Activated T-cell treated with anti-CD3 and anti-CD28 coated beads, Interleukin-2, amount 50 U/mL, for 24 hours (primary cell): Measurements from ENCODE around the gene GLRX.
"Not testable (repeated sequence)": the region's sequence is repeated elsewhere in the genome, so short reads cannot be mapped to it uniquely, and the experiment has no call there.

Experiments used
- DNase-seq: peaks from one replicate; pipeline ENCODE4 v3.0.0-alpha.2; 2020
- H3K27ac Mint-ChIP-seq: 2 replicates; pipeline ENCODE4 v1.8.0; 2020; ENCODE audit warnings: mild to moderate bottlenecking, mixed read lengths
- H3K27me3 Mint-ChIP-seq: 2 replicates; pipeline ENCODE4 v1.8.0; 2020; ENCODE audit warnings: mixed read lengths
- H3K36me3 Mint-ChIP-seq: 2 replicates; pipeline ENCODE4 v1.8.0; 2020; ENCODE audit warnings: low read depth, mixed read lengths
- H3K4me1 Mint-ChIP-seq: 2 replicates; pipeline ENCODE4 v1.8.0; 2020; ENCODE audit warnings: low read depth, mixed read lengths
- H3K4me3 Mint-ChIP-seq: 2 replicates; pipeline ENCODE4 v1.8.0; 2020; ENCODE audit warnings: mild to moderate bottlenecking, moderate library complexity, mixed read lengths
- H3K9me3 Mint-ChIP-seq: 2 replicates; pipeline ENCODE4 v1.8.0; 2020; ENCODE audit warnings: mixed read lengths

Gene GLRX

DNA sequence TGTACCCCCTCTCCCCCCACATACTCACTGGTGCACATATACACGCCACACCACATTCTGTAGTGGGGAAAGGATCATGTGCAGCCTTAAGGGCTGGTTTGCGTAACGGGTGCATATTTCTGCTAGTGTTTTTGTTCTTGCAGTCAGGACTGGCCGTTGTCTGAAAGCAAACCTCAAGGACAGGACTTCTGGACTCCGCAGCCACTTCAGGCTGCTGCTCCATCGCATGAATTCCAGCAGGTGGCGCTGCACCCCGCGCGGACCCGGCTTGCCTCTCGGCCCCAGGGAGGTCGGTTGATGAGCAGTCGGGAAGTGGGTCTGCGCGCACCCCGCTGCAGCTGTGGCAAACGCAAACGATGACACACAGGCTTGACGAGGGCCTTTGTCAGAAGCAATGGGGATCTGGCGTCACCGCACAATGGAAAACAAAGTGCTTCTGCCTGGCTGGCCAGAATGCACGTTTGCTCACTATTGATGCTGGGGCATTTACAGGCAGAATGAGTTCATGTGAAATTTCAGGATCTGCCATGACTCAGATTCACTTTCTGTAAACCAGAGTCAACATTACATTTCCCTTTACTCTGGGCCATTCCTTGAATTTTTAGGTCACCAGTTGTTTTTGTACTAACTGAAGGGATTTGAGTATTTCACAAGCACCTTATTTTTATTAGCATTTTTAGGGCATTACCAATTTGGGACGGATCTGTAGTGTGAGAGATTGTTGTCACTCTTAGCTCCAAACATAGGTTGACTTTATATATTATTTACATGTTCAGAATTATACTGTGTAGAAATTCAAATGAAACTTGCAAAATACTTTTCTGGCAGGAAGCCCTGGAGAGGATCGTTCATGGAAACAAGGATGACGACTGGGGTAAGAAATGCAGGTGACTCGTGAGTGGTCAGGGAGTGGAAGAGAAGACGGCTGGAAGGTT, 36.4 kb upstream of the GLRX start:
- Mint-ChIP-seq H3K4me1 (peaks cover 60% of the 10 kb centered on the region), H3K36me3 (no peaks in the 10 kb centered on the region), H3K27ac (peak overlapping the region; percentile 91), H3K9me3 (no peaks in the 10 kb centered on the region), H3K4me3 (peak overlapping the region; percentile 21), H3K27me3 (no peaks in the 10 kb centered on the region)
- peak; percentile 93 for DNase-seq

DNA sequence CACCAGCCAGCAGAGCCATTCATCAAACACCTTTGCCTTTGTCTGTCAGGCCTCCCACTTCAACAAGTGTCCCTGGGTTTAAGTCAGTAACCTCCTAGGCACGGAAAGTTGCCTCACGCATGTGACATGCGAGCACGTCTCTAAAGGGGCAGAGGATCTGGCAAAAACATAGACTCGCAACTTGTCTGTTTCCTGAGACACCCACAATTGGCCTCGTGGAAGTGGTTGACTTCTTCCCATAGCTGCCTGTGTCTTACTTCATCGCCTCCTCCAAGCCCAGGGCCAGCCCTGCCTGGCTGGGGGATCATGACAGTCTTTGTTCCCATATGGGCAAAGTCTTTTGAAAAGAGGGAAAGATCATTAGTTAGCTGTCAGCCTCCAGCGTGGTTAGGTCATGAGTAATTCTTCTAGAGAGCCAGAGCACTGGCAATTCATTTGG, 35.5 kb upstream of the GLRX start:
- Mint-ChIP-seq H3K4me3 (no peak overlapping the region), H3K4me1 (peaks cover 54% of the 10 kb centered on the region), H3K27ac (peak overlapping the region; percentile 91), H3K9me3 (no peaks in the 10 kb centered on the region), H3K36me3 (no peaks in the 10 kb centered on the region), H3K27me3 (no peaks in the 10 kb centered on the region)
- DNase-seq: no peak

DNA sequence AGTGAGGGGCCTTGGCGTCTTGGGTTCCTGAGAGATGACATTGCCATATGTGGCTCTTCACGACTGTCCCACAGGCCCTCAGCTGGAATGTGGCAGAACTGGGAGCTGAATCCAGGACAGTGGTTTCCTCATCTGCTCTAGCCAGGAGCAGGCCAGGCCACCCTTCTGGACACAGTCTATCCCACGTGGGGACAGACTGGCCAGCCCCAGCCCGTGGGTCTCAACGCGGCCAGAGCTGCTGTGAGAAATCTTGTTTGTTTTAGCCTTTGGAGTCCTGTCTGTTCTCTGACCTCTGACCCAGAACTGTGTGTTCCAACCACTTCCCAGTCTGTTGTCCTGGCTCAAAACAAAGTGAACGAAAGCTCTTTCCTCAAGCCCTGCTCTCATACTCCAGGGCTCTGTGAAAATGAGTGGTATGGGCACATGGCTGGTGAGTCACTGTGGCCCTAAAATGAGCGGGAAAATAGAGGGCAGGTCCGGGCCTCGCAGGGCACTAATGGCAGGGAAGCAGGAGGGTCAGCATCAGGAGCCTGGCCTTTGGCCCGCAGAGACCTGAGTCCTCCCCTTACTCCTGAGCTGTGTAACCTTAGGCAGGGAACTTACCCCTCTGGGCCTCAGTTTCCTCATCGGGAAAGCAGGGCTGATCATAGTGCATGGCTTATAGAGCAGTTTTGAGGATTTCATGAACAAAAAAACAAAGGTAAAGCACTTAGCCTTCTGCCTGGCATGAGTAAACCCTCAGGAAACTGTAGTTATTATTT, 34.8 kb upstream of the GLRX start:
- Mint-ChIP-seq H3K27ac (peak overlapping the region; percentile 24), H3K4me3 (no peak overlapping the region), H3K9me3 (no peaks in the 10 kb centered on the region), H3K4me1 (peaks cover 47% of the 10 kb centered on the region), H3K27me3 (no peaks in the 10 kb centered on the region), H3K36me3 (no peaks in the 10 kb centered on the region)
- no peak for DNase-seq

DNA sequence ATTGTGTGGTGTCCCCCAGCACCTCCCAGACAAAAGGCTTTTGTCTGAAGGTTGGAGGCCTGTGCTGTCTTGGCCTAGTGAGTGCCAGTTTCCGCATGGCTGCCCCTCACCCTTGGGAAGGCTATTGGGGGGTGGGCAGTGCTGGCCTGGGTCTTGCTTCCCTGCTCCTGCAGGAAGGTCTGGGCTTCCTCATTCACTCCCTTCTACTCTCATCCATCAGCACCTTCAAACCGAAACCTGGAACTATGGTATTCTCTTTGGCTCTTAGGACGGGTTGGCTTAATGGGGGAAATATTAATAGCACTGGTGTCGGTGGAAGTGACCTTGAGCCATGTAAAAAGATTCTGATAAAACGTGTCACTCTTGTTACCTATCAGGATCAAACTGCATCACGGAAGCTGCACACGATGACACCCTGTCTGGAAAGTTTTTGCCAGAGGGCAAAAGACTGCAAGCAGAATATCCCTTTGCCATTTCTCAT, 34.0 kb upstream of the GLRX start:
- DNase-seq: no peak
- Mint-ChIP-seq H3K4me1 (peaks cover 39% of the 10 kb centered on the region), H3K9me3 (no peaks in the 10 kb centered on the region), H3K4me3 (no peak overlapping the region), H3K27me3 (no peaks in the 10 kb centered on the region), H3K36me3 (no peaks in the 10 kb centered on the region), H3K27ac (no peak overlapping the region)

DNA sequence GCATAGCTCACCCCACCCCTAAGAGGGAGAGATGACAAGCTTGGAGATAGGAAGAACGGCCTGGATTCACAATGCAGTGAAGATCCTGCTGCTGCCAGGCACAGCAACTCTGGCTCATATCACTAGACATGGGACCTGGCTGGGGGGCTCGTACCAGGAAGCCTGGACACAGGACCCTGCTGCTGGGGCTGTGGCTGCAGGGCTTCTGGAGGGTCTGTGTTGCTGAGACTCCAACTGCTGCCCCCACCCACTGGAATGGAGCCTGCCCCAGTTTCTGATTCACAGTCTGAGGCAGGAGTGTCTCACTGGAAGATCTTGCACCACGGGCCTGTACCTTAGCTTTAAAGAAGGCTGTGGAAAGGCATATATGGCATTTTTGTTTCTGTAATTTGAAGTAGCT, 31.0 kb upstream of the GLRX start:
- Mint-ChIP-seq H3K4me3 (no peak overlapping the region), H3K27ac (no peak overlapping the region), H3K4me1 (peaks cover 13% of the 10 kb centered on the region), H3K27me3 (no peaks in the 10 kb centered on the region), H3K36me3 (no peaks in the 10 kb centered on the region), H3K9me3 (no peaks in the 10 kb centered on the region)
- DNase-seq: peak; percentile 8

DNA sequence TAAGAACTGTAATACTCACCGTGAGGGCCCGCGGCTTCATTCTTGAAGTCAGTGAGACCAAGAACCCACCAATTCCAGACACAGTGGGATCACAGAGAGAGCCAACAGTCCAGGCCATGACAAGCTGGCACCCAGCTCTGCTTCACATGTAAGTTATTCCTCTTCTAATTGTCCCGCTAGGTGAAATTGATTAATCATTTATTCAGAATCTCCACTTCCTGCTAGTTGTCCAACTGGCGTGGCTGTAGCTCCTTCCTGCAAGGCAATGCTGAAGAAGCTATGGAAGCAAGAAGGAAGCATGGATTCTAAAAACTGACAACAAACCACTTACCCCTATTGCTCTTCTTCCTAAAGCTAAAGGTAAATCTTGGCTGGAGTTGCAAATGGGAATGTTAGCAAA, 30.0 kb upstream of the GLRX start:
- Mint-ChIP-seq H3K9me3 (no peaks in the 10 kb centered on the region), H3K4me1 (peaks cover 6% of the 10 kb centered on the region), H3K27ac (no peak overlapping the region), H3K27me3 (no peaks in the 10 kb centered on the region), H3K36me3 (no peaks in the 10 kb centered on the region), H3K4me3 (no peak overlapping the region)
- DNase-seq: no peak

DNA sequence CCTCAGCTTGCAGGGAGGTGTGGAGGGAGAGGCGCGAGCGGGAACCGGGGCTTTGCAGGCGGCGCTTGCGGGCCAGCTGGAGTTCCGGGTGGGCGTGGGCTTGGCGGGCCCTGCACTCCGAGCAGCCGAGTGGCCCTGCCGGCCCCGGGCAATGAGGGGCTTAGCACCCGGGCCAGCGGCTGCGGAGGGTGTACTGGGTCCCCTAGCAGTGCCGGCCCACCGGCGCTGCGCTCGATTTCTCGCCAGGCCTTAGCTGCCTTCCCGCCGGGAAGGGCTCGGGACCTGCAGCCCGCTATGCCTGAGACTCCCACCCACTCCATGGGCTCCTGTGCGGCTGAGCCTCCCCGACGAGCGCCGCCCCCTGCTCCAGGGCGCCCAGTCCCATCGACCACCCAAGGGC, 28.6 kb upstream of the GLRX start:
- H3K36me3 Mint-ChIP-seq, H3K27me3 Mint-ChIP-seq, H3K9me3 Mint-ChIP-seq, H3K27ac Mint-ChIP-seq, H3K4me3 Mint-ChIP-seq, H3K4me1 Mint-ChIP-seq: not testable (repeated sequence)
- DNase-seq: peak; percentile 22

DNA sequence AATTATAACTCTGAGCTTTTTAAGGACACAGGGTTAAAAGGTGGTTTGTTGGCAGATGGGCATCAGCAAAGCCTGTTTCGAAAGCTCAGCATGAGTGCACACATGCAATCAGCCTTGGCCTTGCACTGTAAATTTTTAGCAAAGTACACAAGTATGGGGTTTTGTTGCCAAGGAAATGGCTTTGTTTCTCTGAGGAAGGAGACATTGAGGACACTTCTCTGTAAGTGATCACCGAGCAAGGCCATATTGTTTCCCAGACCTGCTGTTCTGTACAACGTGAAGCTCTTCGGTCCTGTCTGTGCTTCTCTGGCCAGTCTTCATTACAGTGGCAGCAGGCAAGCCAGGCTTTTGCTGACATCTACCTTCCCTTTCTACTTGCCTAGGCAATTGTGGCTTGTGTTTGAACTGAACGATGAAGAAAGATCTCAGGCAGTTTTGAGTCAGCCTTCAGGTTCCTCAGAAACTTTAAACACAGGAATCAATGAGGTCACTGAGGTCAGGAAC, 27.9 kb upstream of the GLRX start:
- H3K27ac Mint-ChIP-seq: no peak overlapping the region
- no peak for DNase-seq
- H3K9me3 Mint-ChIP-seq: no peaks in the 10 kb centered on the region
- H3K4me3 Mint-ChIP-seq: no peak overlapping the region
- H3K36me3 Mint-ChIP-seq: no peaks in the 10 kb centered on the region
- peaks cover 5% of the 10 kb centered on the region for H3K4me1 Mint-ChIP-seq
- H3K27me3 Mint-ChIP-seq: no peaks in the 10 kb centered on the region

DNA sequence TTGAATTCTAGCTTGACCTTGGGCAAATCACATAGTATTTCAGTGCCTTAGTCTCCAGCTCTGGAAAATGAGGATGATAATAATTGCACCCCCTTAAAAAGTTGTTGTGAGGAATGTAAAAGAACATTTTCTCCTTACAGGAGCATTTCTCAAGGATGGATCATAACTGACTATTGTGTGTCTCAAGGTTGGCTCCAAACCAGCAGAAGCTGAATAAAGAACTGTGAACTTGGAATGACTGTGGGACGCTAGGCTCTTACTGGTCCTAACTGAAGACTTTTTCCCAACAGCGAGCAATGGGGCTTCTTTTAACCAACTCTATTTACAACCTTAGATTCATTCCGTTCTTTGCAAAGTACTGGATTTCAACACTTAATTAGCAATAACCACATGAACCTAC, 26.2 kb upstream of the GLRX start:
- no peaks in the 10 kb centered on the region for H3K36me3 Mint-ChIP-seq

DNA sequence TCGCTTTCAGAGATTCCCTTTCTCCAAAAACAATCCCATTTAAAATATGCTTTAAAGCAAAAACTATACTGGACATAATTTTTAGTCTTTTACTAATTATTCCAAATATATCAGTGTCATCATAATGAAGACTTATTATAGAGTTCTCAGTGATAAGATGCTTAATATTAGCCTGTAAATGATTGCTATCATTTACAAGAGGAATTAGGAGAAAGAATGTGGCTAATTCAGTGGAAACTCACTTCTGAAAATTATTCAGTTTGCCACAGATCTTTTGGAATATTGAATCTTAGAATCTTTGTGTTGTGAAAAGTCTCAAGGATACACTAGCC, 24.7 kb upstream of the GLRX start:
- H3K4me3 Mint-ChIP-seq: no peak overlapping the region

More for the DNA sequence above, 26.2 kb upstream of the GLRX start:
- Mint-ChIP-seq H3K27me3 (no peaks in the 10 kb centered on the region), H3K27ac (no peak overlapping the region), H3K4me1 (peaks cover 7% of the 10 kb centered on the region), H3K4me3 (no peak overlapping the region), H3K9me3 (no peaks in the 10 kb centered on the region)
- no peak for DNase-seq

DNA sequence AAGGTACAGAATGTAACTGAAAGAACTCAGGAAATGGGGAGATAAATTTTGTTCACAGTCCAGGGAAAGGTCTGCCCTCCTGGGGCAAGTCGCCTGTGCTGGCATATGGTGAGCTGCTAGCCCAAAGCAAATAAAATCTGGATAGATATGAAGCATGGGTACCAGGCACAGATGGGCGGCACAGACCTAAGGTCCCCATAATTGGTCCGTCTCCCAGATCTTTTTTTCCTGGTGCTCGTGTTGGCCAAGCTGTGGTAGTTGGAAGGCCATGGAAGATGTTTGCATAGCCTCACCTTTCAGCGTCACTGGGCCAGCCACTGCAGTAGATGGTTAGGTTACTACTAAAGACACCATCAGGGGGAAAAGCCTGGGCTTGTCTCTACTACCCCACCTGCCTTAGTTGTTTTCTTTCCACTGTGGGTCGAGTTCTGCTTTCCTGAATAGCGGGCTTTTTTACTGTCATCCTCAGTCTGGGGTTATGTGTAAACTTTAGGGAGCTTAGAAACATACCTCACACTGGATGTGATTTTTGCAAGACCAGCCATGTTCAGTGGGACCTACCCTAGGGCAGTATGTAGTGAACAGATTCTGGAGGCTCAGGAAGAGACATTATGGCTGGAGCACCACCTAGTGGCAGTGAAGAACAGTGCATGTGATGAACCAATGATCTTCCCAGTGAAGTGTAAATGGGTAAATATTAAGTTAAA, 24.2 kb upstream of the GLRX start:
- DNase-seq: peak; percentile 69
- H3K27ac Mint-ChIP-seq: no peak overlapping the region
- no peaks in the 10 kb centered on the region for H3K27me3 Mint-ChIP-seq
- peaks cover 20% of the 10 kb centered on the region for H3K4me1 Mint-ChIP-seq
- no peaks in the 10 kb centered on the region for H3K36me3 Mint-ChIP-seq
- no peak overlapping the region for H3K4me3 Mint-ChIP-seq
- H3K9me3 Mint-ChIP-seq: no peaks in the 10 kb centered on the region

More for the DNA sequence above, 24.7 kb upstream of the GLRX start:
- Mint-ChIP-seq H3K27me3 (no peaks in the 10 kb centered on the region), H3K9me3 (no peaks in the 10 kb centered on the region), H3K27ac (no peak overlapping the region), H3K36me3 (no peaks in the 10 kb centered on the region), H3K4me1 (peaks cover 20% of the 10 kb centered on the region)
- no peak for DNase-seq

DNA sequence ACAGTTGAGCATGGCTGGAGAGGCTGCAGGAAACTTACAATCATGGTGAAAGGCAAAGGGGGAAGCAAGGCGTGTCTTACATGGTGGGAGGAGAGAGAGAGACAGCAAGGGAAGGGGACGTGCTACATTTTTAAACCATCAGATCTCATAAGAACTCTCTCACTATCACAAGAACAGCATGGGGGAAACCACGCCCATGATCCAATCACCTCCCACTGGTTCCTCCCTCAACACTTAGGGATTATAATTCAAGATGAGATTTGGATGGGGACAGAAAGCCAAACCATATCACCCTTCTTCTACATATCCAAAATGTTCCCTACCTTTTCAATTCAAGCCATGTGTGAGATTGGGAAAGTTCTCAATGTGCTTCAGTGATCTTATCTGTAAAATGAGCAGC, 22.9 kb upstream of the GLRX start:
- no peak overlapping the region for H3K27ac Mint-ChIP-seq
- H3K4me1 Mint-ChIP-seq: peaks cover 17% of the 10 kb centered on the region
- no peaks in the 10 kb centered on the region for H3K27me3 Mint-ChIP-seq

DNA sequence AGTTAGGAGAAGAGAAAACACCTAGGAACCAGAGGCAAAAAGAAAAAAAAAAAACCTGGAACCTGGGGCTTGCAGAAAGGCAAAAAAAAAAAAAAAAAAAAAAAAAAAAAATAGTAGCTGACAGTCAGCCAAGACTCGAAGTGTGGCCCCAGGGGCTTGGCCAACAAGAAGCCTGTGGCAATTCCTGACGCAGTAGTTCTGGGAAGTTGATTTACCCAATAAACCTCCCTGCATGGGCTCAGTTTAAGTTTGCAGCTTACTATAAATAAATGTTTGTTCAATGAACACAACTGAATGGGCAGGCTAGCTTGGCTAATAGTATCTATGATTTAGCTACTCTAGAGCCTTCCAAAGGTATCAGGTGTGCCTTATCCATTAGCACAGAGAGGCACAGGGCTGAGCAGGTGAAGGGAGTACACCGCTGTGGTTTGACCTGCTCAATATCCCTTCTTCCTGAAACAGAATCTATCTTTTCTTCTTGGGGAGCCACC, 21.3 kb upstream of the GLRX start:
- Mint-ChIP-seq H3K36me3 (no peaks in the 10 kb centered on the region), H3K4me3 (no peak overlapping the region), H3K4me1 (peaks cover 17% of the 10 kb centered on the region), H3K27me3 (no peaks in the 10 kb centered on the region), H3K27ac (peak overlapping the region; percentile 94), H3K9me3 (no peaks in the 10 kb centered on the region)
- no peak for DNase-seq

More for the DNA sequence above, 22.9 kb upstream of the GLRX start:
- peak; percentile 18 for DNase-seq
- H3K9me3 Mint-ChIP-seq: no peaks in the 10 kb centered on the region
- H3K4me3 Mint-ChIP-seq: no peak overlapping the region
- H3K36me3 Mint-ChIP-seq: no peaks in the 10 kb centered on the region

DNA sequence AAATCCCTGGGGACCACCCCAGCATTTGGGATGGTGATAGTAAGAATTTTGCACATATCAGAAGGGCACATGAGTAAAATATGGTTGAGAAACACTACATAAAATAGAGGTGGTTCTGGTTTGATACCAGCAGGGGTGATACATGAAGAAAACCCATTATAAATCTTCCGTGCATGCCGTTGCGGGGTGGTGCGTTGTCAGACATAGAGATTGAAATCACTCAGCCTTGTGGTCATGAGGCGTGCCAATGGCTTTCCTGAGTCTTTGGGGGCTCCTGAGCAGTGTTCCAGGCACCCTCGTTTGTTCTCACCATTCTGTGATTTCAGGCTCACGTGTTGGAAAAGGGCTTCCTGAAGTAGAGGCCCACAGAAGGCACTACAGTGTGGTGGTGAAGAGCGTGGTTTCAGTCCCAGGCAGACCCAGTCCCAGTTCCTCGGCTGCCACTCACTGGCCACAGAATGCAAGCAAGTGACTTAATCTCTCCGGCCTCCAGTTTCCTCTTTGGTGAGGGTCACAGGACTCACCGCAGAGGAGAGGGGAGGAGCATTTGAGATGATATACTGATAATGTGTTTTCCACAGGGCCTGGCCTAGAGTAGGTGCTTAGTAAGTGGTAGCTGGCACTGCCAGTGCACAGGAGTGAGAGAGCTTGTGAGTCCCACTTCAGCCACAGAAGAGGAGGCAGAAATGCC, 20.5 kb upstream of the GLRX start:
- Mint-ChIP-seq H3K4me1 (peaks cover 18% of the 10 kb centered on the region), H3K9me3 (no peaks in the 10 kb centered on the region), H3K36me3 (no peaks in the 10 kb centered on the region), H3K27me3 (no peaks in the 10 kb centered on the region), H3K4me3 (peak overlapping the region; percentile 21), H3K27ac (peak overlapping the region; percentile 94)
- DNase-seq: peak; percentile 77
